Mesenchymal stem cell (in vitro differentiated cells and primary cell): ENCODE results near the gene IL1RAPL1.

Experiments
- DNase-seq: peaks from one replicate; pipeline ENCODE4 v3.0.0-alpha.2; 2013
- H2AFZ ChIP-seq: one replicate; pipeline ENCODE4 v1.6.1; 2013; ENCODE audit warnings: low read depth, mild to moderate bottlenecking, control low read depth, inconsistent platforms, low read length, moderate library complexity
- H2AK5ac ChIP-seq: 2 replicates; pipeline ENCODE4 v1.6.1; 2013; ENCODE audit warnings: low read length, moderate library complexity, mild to moderate bottlenecking, inconsistent platforms; ENCODE audit not compliant: severe bottlenecking
- H2BK120ac ChIP-seq: one replicate; pipeline ENCODE4 v1.6.1; 2013; ENCODE audit warnings: low read depth, mild to moderate bottlenecking, inconsistent platforms, low read length, moderate library complexity
- H2BK12ac ChIP-seq, 2 experiments: one replicate each; pipeline ENCODE4 v1.6.1; 2013; ENCODE audit warnings: inconsistent platforms in 2 of 2, low read length in 2 of 2, mild to moderate bottlenecking in 2 of 2, moderate library complexity in 2 of 2, control low read depth in 1 of 2
- H2BK15ac ChIP-seq: one replicate; pipeline ENCODE4 v1.6.1; 2013; ENCODE audit warnings: mild to moderate bottlenecking, low read depth, inconsistent platforms; ENCODE audit not compliant: poor library complexity, severe bottlenecking
- H2BK5ac ChIP-seq: 2 replicates; pipeline ENCODE4 v1.6.1; 2013; ENCODE audit warnings: low read depth, mild to moderate bottlenecking, low read length, control low read depth, inconsistent platforms; ENCODE audit not compliant: poor library complexity, severe bottlenecking
- H3K14ac ChIP-seq, 2 experiments: one replicate each; pipeline ENCODE4 v1.6.1; 2013; ENCODE audit warnings: inconsistent platforms in 2 of 2, low read length in 2 of 2, control low read depth in 1 of 2, mild to moderate bottlenecking in 1 of 2, moderate library complexity in 1 of 2
- H3K18ac ChIP-seq, 2 experiments: one replicate each; pipeline ENCODE4 v1.6.1; 2013; ENCODE audit warnings: inconsistent platforms in 2 of 2, low read length in 2 of 2, control low read depth in 1 of 2, low read depth in 1 of 2, mild to moderate bottlenecking in 1 of 2
- H3K23ac ChIP-seq, 2 experiments: one replicate each; pipeline ENCODE4 v1.6.1; 2013; ENCODE audit warnings: inconsistent platforms in 2 of 2, low read length in 2 of 2, mild to moderate bottlenecking in 2 of 2, moderate library complexity in 2 of 2, control low read depth in 1 of 2
- H3K27ac ChIP-seq: 2 replicates; pipeline ENCODE4 v1.5.1; 2013; ENCODE audit warnings: mild to moderate bottlenecking, moderate library complexity, low read length, control low read depth, inconsistent platforms; ENCODE audit not compliant: poor library complexity, severe bottlenecking
- H3K27me3 ChIP-seq, 2 experiments: 2 replicates each; pipeline versions ENCODE4 v1.6.1 to v1.7.0; 2013; ENCODE audit warnings: low read length in 2 of 2, mild to moderate bottlenecking in 2 of 2, moderate library complexity in 2 of 2, control low read depth in 1 of 2, inconsistent platforms in 1 of 2; ENCODE audit not compliant: control insufficient read depth in 1 of 2, insufficient read depth in 1 of 2
- H3K36me3 ChIP-seq, 2 experiments: 2 replicates each; pipeline versions ENCODE4 v1.6.1 to v1.7.0; 2013; ENCODE audit warnings: low read length in 2 of 2, control low read depth in 1 of 2, inconsistent platforms in 1 of 2, low read depth in 1 of 2, mild to moderate bottlenecking in 1 of 2; ENCODE audit not compliant: insufficient read depth in 2 of 2, control insufficient read depth in 1 of 2
- H3K4ac ChIP-seq, 2 experiments: one replicate each; pipeline ENCODE4 v1.6.1; 2013; ENCODE audit warnings: inconsistent platforms in 2 of 2, low read length in 2 of 2, mild to moderate bottlenecking in 2 of 2, moderate library complexity in 2 of 2, control low read depth in 1 of 2, low read depth in 1 of 2
- H3K4me1 ChIP-seq: 2 replicates; pipeline ENCODE4 v1.6.1; 2013; ENCODE audit warnings: low read depth, low read length, control low read depth; ENCODE audit not compliant: control insufficient read depth, insufficient read depth
- H3K4me2 ChIP-seq: 2 replicates; pipeline ENCODE4 v1.6.1; 2013; ENCODE audit warnings: low read length, mild to moderate bottlenecking, inconsistent platforms; ENCODE audit not compliant: poor library complexity, severe bottlenecking
- H3K4me3 ChIP-seq, 2 experiments: 2 replicates each; pipeline versions ENCODE4 v1.5.1 to v1.7.0; 2013; ENCODE audit warnings: low read length in 2 of 2, mild to moderate bottlenecking in 2 of 2, control low read depth in 1 of 2, low read depth in 1 of 2; ENCODE audit not compliant: insufficient read depth in 1 of 2
- H3K79me1 ChIP-seq: replicated peaks from 2 replicates; pipeline ENCODE4 v1.6.1; 2013; ENCODE audit warnings: mild to moderate bottlenecking, control low read depth, low read length, inconsistent platforms; ENCODE audit not compliant: poor library complexity, severe bottlenecking
- H3K9ac ChIP-seq: 2 replicates; pipeline ENCODE4 v1.7.0; 2013; ENCODE audit warnings: mild to moderate bottlenecking, low read length, moderate library complexity
- H3K9me3 ChIP-seq: 2 replicates; pipeline ENCODE4 v1.7.0; 2013; ENCODE audit warnings: mild to moderate bottlenecking, low read length; ENCODE audit not compliant: control insufficient read depth
- H4K8ac ChIP-seq: one replicate; pipeline ENCODE4 v1.6.1; 2013; ENCODE audit warnings: inconsistent platforms, mild to moderate bottlenecking, low read length, moderate library complexity
- H4K91ac ChIP-seq: one replicate; pipeline ENCODE4 v1.6.1; 2013; ENCODE audit warnings: mild to moderate bottlenecking, low read length, inconsistent platforms
- WGBS: methylation state at CpG from one replicate; pipeline ENCODE4 v1.1.7; 2013; ENCODE audit warnings: mixed read lengths; 5-methylcytosine and 5-hydroxymethylcytosine counted together

The IL1RAPL1 gene

GRCh38 chrX:28946846-28947245 lies 359.6 kb downstream of the IL1RAPL1 start:
- Histone ChIP-seq H3K4me3 (no peak overlapping the region), H3K4me2 (no peak overlapping the region), H3K79me1 (no peaks in the 10 kb centered on the region), H3K9me3 (no peaks in the 10 kb centered on the region), H3K27ac (no peak overlapping the region), H2AFZ (no peak overlapping the region), H3K9ac (no peak overlapping the region), H2BK5ac (no peak overlapping the region), H3K27me3 (no peaks in the 10 kb centered on the region), H2BK15ac (no peak overlapping the region), H3K23ac (no peak overlapping the region), H3K36me3 (no peaks in the 10 kb centered on the region), H2AK5ac (no peak overlapping the region), H3K14ac (no peak overlapping the region), H4K8ac (no peak overlapping the region), H3K18ac (no peak overlapping the region), H4K91ac (no peak overlapping the region), H3K4me1 (no peaks in the 10 kb centered on the region), H2BK120ac (no peak overlapping the region), H2BK12ac (no peak overlapping the region), H3K4ac (no peak overlapping the region)
- no peak for DNase-seq
- WGBS, result 57% methylated on average over 1 of the region's 3 CpGs

GRCh38 chrX:28960063-28960462 lies 372.8 kb downstream of the IL1RAPL1 start:
- no peak overlapping the region for H2BK120ac ChIP-seq
- H3K4ac ChIP-seq, result no peak overlapping the region
- H3K79me1 ChIP-seq, result no peaks in the 10 kb centered on the region
- no peak overlapping the region for H2BK12ac ChIP-seq
- no peak for DNase-seq
- no peak overlapping the region for H2BK15ac ChIP-seq
- no peak overlapping the region for H3K9ac ChIP-seq
- H2BK5ac ChIP-seq, result no peak overlapping the region
- no peak overlapping the region for H3K18ac ChIP-seq
- no peak overlapping the region for H3K23ac ChIP-seq
- H3K14ac ChIP-seq, result no peak overlapping the region
- H4K8ac ChIP-seq, result no peak overlapping the region
- no peak overlapping the region for H3K4me3 ChIP-seq
- no peaks in the 10 kb centered on the region for H3K9me3 ChIP-seq
- H3K27ac ChIP-seq, result no peak overlapping the region
- H2AK5ac ChIP-seq, result no peak overlapping the region
- H3K27me3 ChIP-seq, result no peaks in the 10 kb centered on the region
- no peak overlapping the region for H4K91ac ChIP-seq
- H3K4me2 ChIP-seq, result no peak overlapping the region
- no peaks in the 10 kb centered on the region for H3K36me3 ChIP-seq
- 80% methylated on average over 1 of the region's 4 CpGs for WGBS
- no peaks in the 10 kb centered on the region for H3K4me1 ChIP-seq
- no peak overlapping the region for H2AFZ ChIP-seq

- H3K27me3 ChIP-seq, result no peaks in the 10 kb centered on the region
These were observed 379.1 kb downstream of the IL1RAPL1 start for GRCh38 chrX:28966331-28966730.

GRCh38 chrX:28969126-28969525 lies 381.9 kb downstream of the IL1RAPL1 start:
- Histone ChIP-seq H3K14ac (no peak overlapping the region), H3K4me3 (no peak overlapping the region), H3K23ac (no peak overlapping the region), H2BK12ac (no peak overlapping the region), H3K27me3 (no peaks in the 10 kb centered on the region), H3K36me3 (no peaks in the 10 kb centered on the region), H2BK15ac (no peak overlapping the region), H3K4ac (no peak overlapping the region), H3K4me1 (no peaks in the 10 kb centered on the region), H4K91ac (no peak overlapping the region), H2BK5ac (no peak overlapping the region), H3K18ac (no peak overlapping the region), H2AK5ac (no peak overlapping the region), H3K4me2 (no peak overlapping the region), H3K27ac (no peak overlapping the region), H3K79me1 (no peaks in the 10 kb centered on the region), H2AFZ (no peak overlapping the region), H2BK120ac (no peak overlapping the region), H4K8ac (no peak overlapping the region), H3K9me3 (no peaks in the 10 kb centered on the region), H3K9ac (no peak overlapping the region)
- DNase-seq, result no peak

More at GRCh38 chrX:28966331-28966730, 379.1 kb downstream of the IL1RAPL1 start:
- no peak overlapping the region for H2AFZ ChIP-seq
- no peak overlapping the region for H3K27ac ChIP-seq
- H4K91ac ChIP-seq, result no peak overlapping the region
- no peak overlapping the region for H2AK5ac ChIP-seq
- WGBS, result no CpG with 5 or more reads among the region's 3 CpGs
- H3K79me1 ChIP-seq, result no peaks in the 10 kb centered on the region
- no peak overlapping the region for H3K23ac ChIP-seq
- no peaks in the 10 kb centered on the region for H3K36me3 ChIP-seq
- no peak overlapping the region for H3K14ac ChIP-seq
- H3K4me1 ChIP-seq, result no peaks in the 10 kb centered on the region
- H2BK120ac ChIP-seq, result no peak overlapping the region
- H2BK15ac ChIP-seq, result no peak overlapping the region
- H3K4ac ChIP-seq, result no peak overlapping the region
- H3K18ac ChIP-seq, result no peak overlapping the region
- no peak overlapping the region for H2BK5ac ChIP-seq
- H3K9ac ChIP-seq, result no peak overlapping the region
- no peak overlapping the region for H3K4me3 ChIP-seq
- no peak overlapping the region for H3K4me2 ChIP-seq
- H4K8ac ChIP-seq, result no peak overlapping the region
- no peaks in the 10 kb centered on the region for H3K9me3 ChIP-seq
- no peak for DNase-seq
- H2BK12ac ChIP-seq, result no peak overlapping the region
